ENCODE measurements around the gene TRIP12.

DNA sequence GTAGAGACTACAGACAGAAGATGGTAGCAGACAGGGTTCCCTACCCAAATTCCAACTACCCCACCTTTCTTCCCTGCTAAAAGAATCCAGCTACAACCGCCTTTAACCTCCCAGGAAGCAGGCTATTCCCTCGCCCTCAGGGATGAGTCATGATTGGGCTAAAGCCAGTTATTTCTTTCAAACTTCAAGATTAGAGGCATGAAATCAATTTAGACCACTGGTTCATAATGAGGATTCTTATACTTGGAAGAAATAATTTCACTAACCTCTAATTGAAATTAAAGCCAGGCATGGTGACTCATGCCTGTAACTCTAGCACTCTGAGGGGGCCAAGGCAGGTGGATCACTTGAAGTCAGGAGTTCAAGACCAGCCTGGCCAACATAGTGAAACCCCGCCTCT is 20.0 kb downstream of the TRIP12 start:
- TF ChIP-seq REST (IDR thresholded peaks at IDR 0.05; ENCODE audit: unreplicated experiment): no peak
- TF ChIP-seq, protein P1, sequence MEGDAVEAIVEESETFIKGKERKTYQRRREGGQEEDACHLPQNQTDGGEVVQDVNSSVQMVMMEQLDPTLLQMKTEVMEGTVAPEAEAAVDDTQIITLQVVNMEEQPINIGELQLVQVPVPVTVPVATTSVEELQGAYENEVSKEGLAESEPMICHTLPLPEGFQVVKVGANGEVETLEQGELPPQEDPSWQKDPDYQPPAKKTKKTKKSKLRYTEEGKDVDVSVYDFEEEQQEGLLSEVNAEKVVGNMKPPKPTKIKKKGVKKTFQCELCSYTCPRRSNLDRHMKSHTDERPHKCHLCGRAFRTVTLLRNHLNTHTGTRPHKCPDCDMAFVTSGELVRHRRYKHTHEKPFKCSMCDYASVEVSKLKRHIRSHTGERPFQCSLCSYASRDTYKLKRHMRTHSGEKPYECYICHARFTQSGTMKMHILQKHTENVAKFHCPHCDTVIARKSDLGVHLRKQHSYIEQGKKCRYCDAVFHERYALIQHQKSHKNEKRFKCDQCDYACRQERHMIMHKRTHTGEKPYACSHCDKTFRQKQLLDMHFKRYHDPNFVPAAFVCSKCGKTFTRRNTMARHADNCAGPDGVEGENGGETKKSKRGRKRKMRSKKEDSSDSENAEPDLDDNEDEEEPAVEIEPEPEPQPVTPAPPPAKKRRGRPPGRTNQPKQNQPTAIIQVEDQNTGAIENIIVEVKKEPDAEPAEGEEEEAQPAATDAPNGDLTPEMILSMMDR (conservative IDR thresholded peaks at IDR 0.05; ENCODE audit: low read depth in 2 of 2): no peak
- TF ChIP-seq EZH2 (IDR thresholded peaks at IDR 0.05; ENCODE audit: low read depth, unreplicated experiment): no peak
- no peak for TF ChIP-seq POLR2AphosphoS5 (IDR thresholded peaks at IDR 0.05; ENCODE audit: low read depth)
- no peak for TF ChIP-seq EZH2phosphoT487 (IDR thresholded peaks at IDR 0.05; ENCODE audit: unreplicated experiment)
- no peak for TF ChIP-seq JUNB (IDR thresholded peaks at IDR 0.05; ENCODE audit: unreplicated experiment)
- no peak for TF ChIP-seq NANOG (IDR thresholded peaks at IDR 0.05; ENCODE audit: borderline replicate concordance)
- no peak for TF ChIP-seq ZNF331 (CRISPR knock-in tag; IDR thresholded peaks at IDR 0.05; ENCODE audit: low read depth)
- no peak for TF ChIP-seq CREB1 (CRISPR knock-in tag; IDR thresholded peaks at IDR 0.05; ENCODE audit: low read depth)
- no peak for TF ChIP-seq STAT1 (IDR thresholded peaks at IDR 0.05; ENCODE audit: unreplicated experiment)
- no peak for TF ChIP-seq ZNF114 (CRISPR knock-in tag; IDR thresholded peaks at IDR 0.05)
- TF ChIP-seq, protein P2, sequence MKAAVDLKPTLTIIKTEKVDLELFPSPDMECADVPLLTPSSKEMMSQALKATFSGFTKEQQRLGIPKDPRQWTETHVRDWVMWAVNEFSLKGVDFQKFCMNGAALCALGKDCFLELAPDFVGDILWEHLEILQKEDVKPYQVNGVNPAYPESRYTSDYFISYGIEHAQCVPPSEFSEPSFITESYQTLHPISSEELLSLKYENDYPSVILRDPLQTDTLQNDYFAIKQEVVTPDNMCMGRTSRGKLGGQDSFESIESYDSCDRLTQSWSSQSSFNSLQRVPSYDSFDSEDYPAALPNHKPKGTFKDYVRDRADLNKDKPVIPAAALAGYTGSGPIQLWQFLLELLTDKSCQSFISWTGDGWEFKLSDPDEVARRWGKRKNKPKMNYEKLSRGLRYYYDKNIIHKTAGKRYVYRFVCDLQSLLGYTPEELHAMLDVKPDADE (IDR thresholded peaks at IDR 0.05): no peak

Measured in GM23338 (cell line).